Aorta (tissue), 5 donors: ENCODE measurements around the gene SLC35F3. TPM values are rescaled to one million over a fixed set of nuclear protein-coding genes. Genes with fewer than 3 reads are reported as not detected.

Experiments used
- ATAC-seq: fragments of 200-7000 bp; cut with Tn5 transposase; one replicate; pipeline ENCODE4 v1.9.1; 2022; ENCODE audit warnings: moderate library complexity; ENCODE audit not compliant: low FRiP score
- DNase-seq, 2 donors: peaks; one replicate each; pipeline ENCODE4 v3.0.0-alpha.2; 2020
- H3K27ac ChIP-seq, 2 donors: one replicate each; pipeline ENCODE4 v1.5.1; 2013; ENCODE audit warnings: low read length in 2 of 2, mild to moderate bottlenecking in 2 of 2, moderate library complexity in 2 of 2, control low read depth in 1 of 2, inconsistent platforms in 1 of 2, low read depth in 1 of 2
- H3K27me3 ChIP-seq, 2 donors: one replicate each; pipeline ENCODE4 v1.6.1; 2013; ENCODE audit warnings: control low read depth in 1 of 2, low read length in 1 of 2, mild to moderate bottlenecking in 1 of 2, moderate library complexity in 1 of 2; ENCODE audit not compliant: insufficient read depth in 2 of 2, control insufficient read depth in 1 of 2
- H3K36me3 ChIP-seq, 2 donors: one replicate each; pipeline ENCODE4 v1.6.1; 2013; ENCODE audit warnings: control low read depth in 1 of 2, low read length in 1 of 2, mild to moderate bottlenecking in 1 of 2; ENCODE audit not compliant: insufficient read depth in 2 of 2, control insufficient read depth in 1 of 2
- H3K4me1 ChIP-seq, 2 donors: one replicate each; pipeline ENCODE4 v1.6.1; 2013; ENCODE audit warnings: low read length in 2 of 2, control low read depth in 1 of 2, mild to moderate bottlenecking in 1 of 2, moderate library complexity in 1 of 2; ENCODE audit not compliant: insufficient read depth in 2 of 2, control insufficient read depth in 1 of 2
- H3K4me3 ChIP-seq, 2 donors: one replicate each; pipeline ENCODE4 v1.5.1; 2013; ENCODE audit warnings: low read length in 2 of 2, control low read depth in 1 of 2, mild to moderate bottlenecking in 1 of 2
- H3K9me3 ChIP-seq: one replicate; pipeline ENCODE4 v1.6.1; 2013; ENCODE audit warnings: mild to moderate bottlenecking, low read length; ENCODE audit not compliant: control insufficient read depth
- WGBS, 2 donors: extraction: QIAGEN DNeasy Blood & Tissue Kit; methylation state at CpG; one replicate each; pipeline ENCODE4 v1.1.7; 2013; 5-methylcytosine and 5-hydroxymethylcytosine counted together
- intact Hi-C, 2 donors: fragments of 100-400 bp; cut with DNase I; formaldehyde crosslinking; loops; one replicate each; pipeline versions ENCODE4 v1.14.2 to v1.15.0; 2022
- polyA plus RNA-seq, 2 donors: library from polyadenylated mRNA; stranded (reverse); fragments of 200-250 nt; gene quantifications; one replicate each; pipeline ENCODE4 v1.2.3, GENCODE V29; 2013
- total RNA-seq, 2 donors: library from RNA; stranded (reverse); fragmentation: NEBNext Ultra II Directional; extraction: Animal tissue kit (Norgen Biotek cat#: 25700); gene quantifications; one replicate each; pipeline ENCODE4 v1.2.1, GENCODE V29; 2021
- donor health status: healthy with polysubstance abuse.
- donor health status: Bipolar disorder and iron deficiency.
- donor health status: DM: no; HTN: no; CAD: no.
- donor health status: DM: no; HTN: no; CAD: no.
- donor health status: DM: yes; HTN: yes; CAD: no.

The SLC35F3 gene
- total and polyA plus RNA-seq, 4 donors: 0.12 TPM; not detected in 3

DNA sequence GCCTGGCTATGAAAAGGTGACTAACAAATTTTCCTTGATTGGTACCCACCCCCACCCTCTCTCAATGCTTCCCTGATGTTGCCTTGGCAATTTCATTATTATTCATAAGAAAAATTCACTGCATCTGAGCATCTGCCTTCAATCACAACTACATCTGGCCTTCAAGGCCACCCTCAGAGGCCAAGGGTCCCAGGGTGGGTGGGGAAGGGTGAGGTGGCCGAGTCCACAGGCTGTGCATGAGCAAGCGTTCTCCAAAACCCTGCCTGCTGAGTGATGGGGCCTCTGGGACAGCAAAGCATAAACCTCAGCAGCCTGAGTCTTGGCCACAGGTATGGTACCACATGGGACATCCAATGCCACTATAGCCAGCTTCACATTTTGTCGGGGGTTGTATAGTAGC is 198.7 kb downstream of the SLC35F3 start:
- WGBS, 2 donors: 91 to 92% methylated on average over 3 of the region's 3 CpGs
- Histone ChIP-seq H3K27me3 (no peaks in the 10 kb centered on the region), H3K36me3 (no peaks in the 10 kb centered on the region), H3K4me1 (peaks cover 0 to 2% of the 10 kb centered on the region in 2 donors), H3K9me3 (no peaks in the 10 kb centered on the region), H3K27ac (no peak overlapping the region), H3K4me3 (no peak overlapping the region)
- intact Hi-C loops: no loop called here
- ATAC-seq (no peak), DNase-seq (no peak)

DNA sequence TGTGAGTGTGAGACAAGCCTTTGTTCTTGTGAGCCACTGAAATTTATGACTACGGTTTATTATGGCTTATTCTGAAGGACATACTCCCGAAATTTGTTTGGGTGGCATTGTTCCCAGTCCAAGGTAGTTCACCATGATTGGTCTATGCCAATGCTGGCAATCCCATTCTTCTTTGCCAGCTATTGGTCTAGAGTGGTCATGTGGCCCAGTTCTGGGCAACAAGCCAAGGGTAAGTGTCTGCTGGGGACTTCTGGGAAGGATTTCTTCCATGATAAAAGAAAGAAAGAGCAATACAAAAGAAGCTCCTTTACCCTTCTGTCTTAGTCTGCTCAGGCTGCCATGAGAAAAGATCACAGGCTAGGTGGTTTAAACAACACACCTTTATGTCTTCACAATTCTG is 201.6 kb downstream of the SLC35F3 start:
- no peaks in the 10 kb centered on the region for H3K27me3 ChIP-seq
- intact Hi-C loops: no loop called here
- no peak overlapping the region for H3K4me3 ChIP-seq
- 86 to 95% methylated on average over 2 of the region's 2 CpGs for WGBS, 2 donors
- H3K9me3 ChIP-seq: no peaks in the 10 kb centered on the region
- H3K36me3 ChIP-seq: no peaks in the 10 kb centered on the region
- ATAC-seq: no peak
- no peak overlapping the region for H3K27ac ChIP-seq
- peaks cover 0 to 2% of the 10 kb centered on the region in 2 donors for H3K4me1 ChIP-seq
- no peak for DNase-seq

DNA sequence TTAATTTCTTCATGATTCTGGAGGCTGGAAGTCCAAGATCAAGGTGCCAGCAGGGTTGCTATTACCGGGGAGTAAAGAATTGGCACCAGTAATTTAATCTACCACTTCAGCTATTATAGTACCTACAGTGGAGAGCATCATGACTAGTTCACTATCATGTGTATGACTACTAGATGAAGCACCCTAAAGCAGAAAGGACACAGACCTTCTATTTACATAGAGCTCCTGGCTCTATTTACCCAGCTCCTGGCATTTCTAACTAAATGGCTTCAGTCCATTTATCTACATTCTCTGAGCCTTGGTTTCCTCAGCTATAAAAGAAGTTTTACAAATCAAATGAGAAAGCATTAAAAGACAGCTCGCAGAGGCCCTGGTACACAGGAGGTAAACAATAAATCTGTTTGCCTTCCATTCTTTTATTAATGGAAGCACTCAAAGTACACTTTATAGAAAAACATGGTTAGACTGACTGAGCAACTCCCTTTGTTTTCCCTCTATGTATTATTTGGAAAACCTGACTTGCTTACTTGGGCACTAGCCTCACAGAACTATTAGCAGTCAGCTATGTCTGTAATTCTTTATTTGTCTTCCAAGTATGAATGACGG is 203.0 kb downstream of the SLC35F3 start:
- H3K27ac ChIP-seq: no peak overlapping the region
- no peaks in the 10 kb centered on the region for H3K9me3 ChIP-seq
- 25 to 28% methylated on average over 3 of the region's 3 CpGs for WGBS, 2 donors
- H3K27me3 ChIP-seq: no peaks in the 10 kb centered on the region
- H3K4me3 ChIP-seq: no peak overlapping the region
- no peaks in the 10 kb centered on the region for H3K36me3 ChIP-seq
- intact Hi-C loops: no loop called here
- no peaks in the 10 kb centered on the region for H3K4me1 ChIP-seq
- DNase-seq: no peak
- ATAC-seq: no peak

DNA sequence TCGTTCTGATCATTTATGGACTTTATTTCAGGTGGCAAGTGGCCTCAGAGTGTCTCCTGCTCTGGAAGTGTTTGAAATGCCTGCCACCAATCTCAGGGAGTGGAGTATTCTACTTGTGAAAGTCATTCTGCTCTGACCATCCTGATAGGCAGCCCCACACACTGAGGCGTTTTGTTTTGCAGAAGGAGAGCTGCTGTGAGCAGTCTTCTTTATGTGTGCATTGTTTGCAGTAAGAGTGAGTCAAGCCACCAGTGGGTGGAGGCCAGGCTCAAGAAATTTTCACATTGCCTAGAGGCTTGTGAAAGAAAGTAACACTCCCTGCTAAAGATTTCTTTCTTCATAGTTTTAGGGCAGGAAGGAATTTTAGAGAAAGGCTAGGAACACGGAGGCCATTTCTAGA is 204.4 kb downstream of the SLC35F3 start:
- Histone ChIP-seq H3K36me3 (no peaks in the 10 kb centered on the region), H3K9me3 (no peaks in the 10 kb centered on the region), H3K27me3 (no peaks in the 10 kb centered on the region), H3K4me3 (no peak overlapping the region), H3K4me1 (no peaks in the 10 kb centered on the region), H3K27ac (no peak overlapping the region)
- intact Hi-C loops: no loop called here
- 77 to 78% methylated on average over 3 of the region's 3 CpGs for WGBS, 2 donors
- DNase-seq: no peak
- no peak for ATAC-seq

DNA sequence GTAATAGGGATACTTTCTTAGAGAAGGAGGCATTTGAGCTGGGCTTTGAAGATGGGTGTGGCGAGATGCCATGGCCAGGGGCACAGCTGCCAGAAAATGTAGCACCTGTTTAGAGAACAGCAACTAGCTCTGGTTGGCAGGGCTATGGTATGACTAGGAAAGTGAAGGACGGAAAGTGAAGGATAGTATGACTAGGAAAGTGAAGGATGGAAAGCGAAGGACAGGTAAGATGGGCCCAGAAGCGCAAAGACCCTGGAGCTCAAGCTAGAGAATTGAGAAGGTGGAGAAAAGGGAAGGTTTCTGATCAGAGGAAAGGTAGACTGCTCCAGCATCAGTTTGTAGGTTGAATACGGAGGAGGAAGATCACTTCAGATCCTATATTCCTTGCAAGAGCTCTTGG is 205.4 kb downstream of the SLC35F3 start:
- Histone ChIP-seq H3K36me3 (no peaks in the 10 kb centered on the region), H3K27ac (no peak overlapping the region), H3K9me3 (no peaks in the 10 kb centered on the region), H3K4me1 (peaks cover 0 to under 1% of the 10 kb centered on the region in 2 donors), H3K27me3 (no peaks in the 10 kb centered on the region), H3K4me3 (no peak overlapping the region)
- intact Hi-C loops: loop anchor here in 1 of 2 donors (10.0 kb wide), 1 partner anchor 215 kb away; no protein-coding TSS in a partner anchor
- no peak for ATAC-seq
- no peak for DNase-seq
- WGBS, 2 donors: 88 to 96% methylated on average over 5 of the region's 5 CpGs

DNA sequence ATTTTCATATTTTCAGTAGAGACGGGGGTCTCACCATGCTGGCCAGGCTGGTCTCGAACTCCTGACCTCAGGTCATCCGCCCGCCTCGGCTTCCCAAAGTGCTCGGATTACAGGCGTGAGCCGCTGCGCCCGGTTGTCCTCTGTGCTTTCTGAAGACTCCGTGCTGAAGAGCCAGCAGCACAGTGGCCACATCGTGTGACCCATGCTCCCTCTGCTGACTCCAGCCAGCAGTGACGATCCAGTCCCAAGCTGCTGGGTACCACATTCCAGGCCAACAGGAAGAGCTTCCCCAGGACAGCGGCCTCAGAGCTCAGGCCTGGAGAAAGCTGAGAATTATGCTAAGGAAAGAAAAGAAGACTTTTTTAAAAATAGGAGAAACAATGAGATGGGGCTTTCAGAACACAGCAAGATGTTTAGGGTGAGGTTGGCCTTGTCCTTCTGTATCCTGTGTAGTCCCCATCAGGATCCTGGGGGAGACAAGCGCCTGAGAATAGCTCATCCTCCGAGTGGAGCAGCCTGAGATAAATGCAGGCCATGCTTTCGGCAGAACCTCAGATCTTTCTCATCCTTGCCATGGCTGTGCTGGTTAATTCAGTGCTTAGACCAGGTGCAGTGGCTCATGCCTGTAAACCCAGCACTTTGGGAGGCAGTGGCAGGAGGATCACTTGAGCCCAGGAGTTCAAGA is 207.1 kb downstream of the SLC35F3 start:
- intact Hi-C loops: loop anchor here in 1 of 2 donors (10.0 kb wide), 1 partner anchor 213 kb away; no protein-coding TSS in a partner anchor
- ATAC-seq (no peak), DNase-seq (no peak)
- H3K27me3 ChIP-seq: no peaks in the 10 kb centered on the region
- H3K27ac ChIP-seq: no peak overlapping the region
- WGBS, 2 donors: 34 to 43% methylated on average over 17 of the region's 17 CpGs
- H3K9me3 ChIP-seq: no peaks in the 10 kb centered on the region
- no peak overlapping the region for H3K4me3 ChIP-seq
- H3K4me1 ChIP-seq: peaks cover 0 to 4% of the 10 kb centered on the region in 2 donors
- H3K36me3 ChIP-seq: no peaks in the 10 kb centered on the region

DNA sequence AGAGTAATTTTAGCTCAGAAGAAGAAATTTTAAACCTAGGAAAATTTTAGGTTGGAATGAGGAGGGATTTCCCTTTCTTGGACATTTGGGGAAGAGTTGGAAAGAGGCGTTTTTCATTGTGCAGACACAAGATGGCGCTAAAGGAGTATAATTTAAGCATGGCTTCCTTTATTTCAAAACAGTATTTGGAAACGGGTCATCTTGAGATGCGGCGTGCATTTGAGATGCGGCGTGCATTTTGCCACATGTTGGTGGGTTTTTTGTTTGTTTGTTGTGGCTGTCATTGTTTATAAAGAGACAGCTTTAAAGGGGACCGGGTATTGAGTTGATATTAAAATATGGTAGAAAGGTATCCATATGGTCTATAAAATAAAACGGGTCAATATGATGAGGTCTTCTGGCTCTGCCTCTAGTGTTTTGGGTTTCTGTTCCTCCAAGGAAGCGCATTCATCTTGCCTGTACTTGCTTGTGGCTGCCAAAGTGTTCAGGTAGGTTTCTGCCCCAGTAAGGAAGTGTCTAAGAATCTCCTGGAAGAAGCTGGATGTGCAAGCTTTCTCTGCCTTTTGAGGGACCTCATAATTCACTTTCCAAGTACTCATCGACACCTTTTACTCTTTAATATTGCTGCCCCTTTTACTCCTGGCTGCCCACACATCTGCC is 210.3 kb downstream of the SLC35F3 start:
- intact Hi-C loops: loop anchor here (5.0 to 10.0 kb wide), 2 partner anchors 208 to 210 kb away; no protein-coding TSS in a partner anchor
- Histone ChIP-seq H3K27ac (no peak overlapping the region), H3K9me3 (no peaks in the 10 kb centered on the region), H3K27me3 (no peaks in the 10 kb centered on the region), H3K4me1 (peaks cover 0 to 4% of the 10 kb centered on the region in 2 donors), H3K4me3 (peak overlapping the region in 1 of 2 donors; percentile 26), H3K36me3 (no peaks in the 10 kb centered on the region)
- peak; percentile 68 for ATAC-seq
- DNase-seq: no peak
- WGBS, 2 donors: 17% methylated on average over 11 of the region's 11 CpGs

DNA sequence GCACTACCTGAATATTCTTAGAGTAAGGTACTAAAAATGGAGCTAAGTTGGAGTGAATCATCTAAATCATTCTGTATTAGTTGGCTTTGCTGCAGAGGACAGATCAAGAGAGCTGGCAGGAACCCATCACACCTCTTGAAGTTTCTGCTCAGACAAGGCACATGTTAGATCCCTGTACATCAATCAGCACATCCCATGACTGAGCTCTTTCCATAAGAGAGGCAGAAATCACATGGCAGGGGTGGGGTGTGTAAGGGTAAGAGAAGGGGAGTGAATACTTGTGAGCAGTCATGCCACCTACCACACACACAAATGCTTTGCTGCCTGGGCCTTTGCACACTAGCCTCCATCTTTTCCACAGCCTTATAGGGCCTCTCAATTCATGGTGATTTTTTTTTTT is 214.4 kb downstream of the SLC35F3 start:
- H3K9me3 ChIP-seq: no peaks in the 10 kb centered on the region
- H3K36me3 ChIP-seq: no peaks in the 10 kb centered on the region
- no peak for ATAC-seq
- DNase-seq: no peak
- no peaks in the 10 kb centered on the region for H3K27me3 ChIP-seq
- no peak overlapping the region for H3K4me3 ChIP-seq
- H3K27ac ChIP-seq: no peak overlapping the region
- peaks cover 0 to 4% of the 10 kb centered on the region in 2 donors for H3K4me1 ChIP-seq
- intact Hi-C loops: loop anchor here (5.0 to 10.0 kb wide), 2 partner anchors 203 to 206 kb away; no protein-coding TSS in a partner anchor
